Thyroid gland (tissue), 4 donors: Measurements from ENCODE around the gene CRB1. TPM values are rescaled to one million over a fixed set of nuclear protein-coding genes. Genes with fewer than 3 reads are reported as not detected.

Source experiments
- DNase-seq, 2 donors: peaks; one replicate each; pipeline ENCODE4 v3.0.0-alpha.2; 2019
- H3K27ac ChIP-seq, 3 donors: fragments of 200-600 bp; sonication (generic); 1 replicate in 2 of 3; 2 replicates in 1 of 3; pipeline ENCODE4 v1.5.1; 2016 to 2019; ENCODE audit warnings: mild to moderate bottlenecking in 1 of 3, moderate library complexity in 1 of 3
- H3K27me3 ChIP-seq: fragments of 200-600 bp; sonication (generic); one replicate; pipeline ENCODE4 v1.5.1; 2019
- H3K36me3 ChIP-seq, 2 donors: fragments of 200-600 bp; sonication (generic); one replicate each; pipeline ENCODE4 v1.5.1; 2016 to 2019
- H3K4me1 ChIP-seq, 2 donors: fragments of 200-600 bp; sonication (generic); one replicate each; pipeline ENCODE4 v1.5.1; 2017 to 2019
- H3K4me3 ChIP-seq, 3 donors: fragments of 200-600 bp; sonication (generic); replicated peaks in 1 of 3; 1 replicate in 2 of 3; 2 replicates in 1 of 3; pipeline ENCODE4 v1.5.1; 2016; ENCODE audit warnings: mild to moderate bottlenecking in 1 of 3
- H3K9me3 ChIP-seq: fragments of 200-600 bp; sonication (generic); one replicate; pipeline ENCODE4 v1.5.1; 2017
- POLR2A ChIP-seq, 2 donors: fragments of 450-650 bp; IDR thresholded peaks; one replicate each; pipeline ENCODE4 v1.6.1; 2017; ENCODE audit warnings: antibody characterized with exemption in 2 of 2, mild to moderate bottlenecking in 2 of 2, moderate library complexity in 1 of 2
- WGBS, 2 donors: methylation state at CpG; one replicate each; pipeline ENCODE4 v1.1.5; 2017; 5-methylcytosine and 5-hydroxymethylcytosine counted together
- intact Hi-C: fragments of 100-400 bp; cut with DNase I; formaldehyde crosslinking; loops from one replicate; pipeline ENCODE4 v1.15.1; 2023
- total RNA-seq, 4 donors: library from RNA; depleted of rRNA; stranded (reverse); fragments of >200 nt; gene quantifications; one replicate each; pipeline ENCODE4 v1.2.3, GENCODE V29; 2016
- TF ChIP-seq, protein P1 (sequence below), 6 experiments: fragments of 200-600 bp in 3 of 6; fragments of 450-650 bp in 3 of 6; sonication (generic) in 3 of 6; IDR thresholded peaks; one replicate each; pipeline ENCODE4 v1.5.1; 2016 to 2019; ENCODE audit warnings: antibody characterized with exemption in 6 of 6, mild to moderate bottlenecking in 2 of 6, inconsistent platforms in 1 of 6, moderate library complexity in 1 of 6

Gene CRB1
- total RNA-seq, 4 donors from 2014 or later: 0.21 to 6.7 (median 0.22) TPM; not detected in 1

- intact Hi-C loops: no loop called here
- DNase-seq: no peak
- Histone ChIP-seq H3K9me3 (no peaks in the 10 kb centered on the region), H3K27ac (no peak overlapping the region), H3K4me3 (no peak overlapping the region), H3K36me3 (no peaks in the 10 kb centered on the region), H3K4me1 (no peaks in the 10 kb centered on the region), H3K27me3 (no peaks in the 10 kb centered on the region)
- 87 to 93% methylated on average over 2 of the region's 2 CpGs for WGBS, 2 donors
- no peak for TF ChIP-seq POLR2A (IDR thresholded peaks at IDR 0.05)
- TF ChIP-seq, protein P1, sequence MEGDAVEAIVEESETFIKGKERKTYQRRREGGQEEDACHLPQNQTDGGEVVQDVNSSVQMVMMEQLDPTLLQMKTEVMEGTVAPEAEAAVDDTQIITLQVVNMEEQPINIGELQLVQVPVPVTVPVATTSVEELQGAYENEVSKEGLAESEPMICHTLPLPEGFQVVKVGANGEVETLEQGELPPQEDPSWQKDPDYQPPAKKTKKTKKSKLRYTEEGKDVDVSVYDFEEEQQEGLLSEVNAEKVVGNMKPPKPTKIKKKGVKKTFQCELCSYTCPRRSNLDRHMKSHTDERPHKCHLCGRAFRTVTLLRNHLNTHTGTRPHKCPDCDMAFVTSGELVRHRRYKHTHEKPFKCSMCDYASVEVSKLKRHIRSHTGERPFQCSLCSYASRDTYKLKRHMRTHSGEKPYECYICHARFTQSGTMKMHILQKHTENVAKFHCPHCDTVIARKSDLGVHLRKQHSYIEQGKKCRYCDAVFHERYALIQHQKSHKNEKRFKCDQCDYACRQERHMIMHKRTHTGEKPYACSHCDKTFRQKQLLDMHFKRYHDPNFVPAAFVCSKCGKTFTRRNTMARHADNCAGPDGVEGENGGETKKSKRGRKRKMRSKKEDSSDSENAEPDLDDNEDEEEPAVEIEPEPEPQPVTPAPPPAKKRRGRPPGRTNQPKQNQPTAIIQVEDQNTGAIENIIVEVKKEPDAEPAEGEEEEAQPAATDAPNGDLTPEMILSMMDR (IDR thresholded peaks at IDR 0.05): no peak
Observed at GRCh38 chr1:197321811-197322210, 53.8 kb downstream of the CRB1 start.

- Histone ChIP-seq H3K36me3 (no peaks in the 10 kb centered on the region), H3K9me3 (no peaks in the 10 kb centered on the region), H3K4me1 (no peaks in the 10 kb centered on the region), H3K27me3 (no peaks in the 10 kb centered on the region), H3K4me3 (no peak overlapping the region), H3K27ac (no peak overlapping the region)
- WGBS, 2 donors: 33 to 39% methylated on average over 2 of the region's 2 CpGs
- TF ChIP-seq POLR2A (IDR thresholded peaks at IDR 0.05): no peak
- TF ChIP-seq, protein P1 (IDR thresholded peaks at IDR 0.05): peak in 4 of 6 experiments; percentile 18 to 61 (median 48)
- intact Hi-C loops: no loop called here
- no peak for DNase-seq
Observed at GRCh38 chr1:197327776-197328364, 59.8 kb downstream of the CRB1 start.

- Histone ChIP-seq H3K27ac (no peak overlapping the region), H3K9me3 (no peaks in the 10 kb centered on the region), H3K4me3 (no peak overlapping the region), H3K36me3 (no peaks in the 10 kb centered on the region), H3K4me1 (no peaks in the 10 kb centered on the region), H3K27me3 (no peaks in the 10 kb centered on the region)
- no peak for DNase-seq
- intact Hi-C loops: no loop called here
- WGBS, 2 donors: 45 to 46% methylated on average over 4 of the region's 4 CpGs
- TF ChIP-seq POLR2A (IDR thresholded peaks at IDR 0.05): no peak
- TF ChIP-seq, protein P1 (IDR thresholded peaks at IDR 0.05): no peak
Observed at GRCh38 chr1:197330213-197330612, 62.2 kb downstream of the CRB1 start.

GRCh38 chr1:197331565-197331964 is 63.5 kb downstream of the CRB1 start:
- Histone ChIP-seq H3K27me3 (no peaks in the 10 kb centered on the region), H3K4me1 (no peaks in the 10 kb centered on the region), H3K36me3 (no peaks in the 10 kb centered on the region), H3K4me3 (no peak overlapping the region), H3K9me3 (no peaks in the 10 kb centered on the region), H3K27ac (no peak overlapping the region)
- intact Hi-C loops: no loop called here
- WGBS, 2 donors: 94 to 95% methylated on average over 5 of the region's 5 CpGs
- no peak for TF ChIP-seq POLR2A (IDR thresholded peaks at IDR 0.05)
- TF ChIP-seq, protein P1 (IDR thresholded peaks at IDR 0.05): no peak
- DNase-seq: no peak

DNA sequence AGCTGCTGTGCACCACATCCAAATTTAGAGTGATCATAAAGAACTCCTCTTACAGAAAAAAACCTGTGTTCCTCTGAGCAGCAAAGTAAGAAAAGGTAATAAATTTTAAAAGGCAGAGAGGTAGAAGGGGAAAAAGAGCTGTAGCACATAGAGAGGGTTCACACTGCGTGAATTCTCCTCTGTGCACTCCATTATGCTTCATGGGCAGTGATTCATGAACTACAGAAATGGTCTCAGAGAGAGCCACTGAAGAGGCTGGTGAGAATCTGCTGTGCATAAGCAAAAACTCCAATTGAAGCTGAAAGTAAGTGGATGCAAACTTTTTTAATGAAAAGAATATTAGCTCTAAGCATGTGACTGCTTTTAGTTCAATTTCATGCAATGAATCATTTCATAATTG is 65.0 kb downstream of the CRB1 start:
- no peak for TF ChIP-seq POLR2A (IDR thresholded peaks at IDR 0.05)
- TF ChIP-seq, protein P1 (IDR thresholded peaks at IDR 0.05): no peak
- DNase-seq: no peak
- no peaks in the 10 kb centered on the region for H3K4me1 ChIP-seq
- intact Hi-C loops: no loop called here
- H3K4me3 ChIP-seq: no peak overlapping the region
- H3K9me3 ChIP-seq: no peaks in the 10 kb centered on the region
- 39 to 48% methylated on average over 1 of the region's 1 CpG for WGBS, 2 donors
- no peaks in the 10 kb centered on the region for H3K27me3 ChIP-seq
- no peak overlapping the region for H3K27ac ChIP-seq
- H3K36me3 ChIP-seq: no peaks in the 10 kb centered on the region
